Fibroblast of skin of scalp (primary cell): ENCODE data around the gene SLC6A13. TPM values are rescaled to one million over a fixed set of nuclear protein-coding genes. Genes with fewer than 3 reads are reported as not detected.
"Not testable (repeated sequence)": the region's sequence is repeated elsewhere in the genome, so short reads cannot be mapped to it uniquely, and the experiment has no call there.

Experiments
- DNase-seq: peaks from one replicate; pipeline ENCODE4 v3.0.0-alpha.2; 2013
- polyA plus RNA-seq, 2 experiments: library from polyadenylated mRNA; unstranded; fragments of 120-200 nt; gene quantifications; one replicate each; pipeline ENCODE4 v1.2.1, GENCODE V29; 2013; ENCODE audit not compliant: insufficient read length in 2 of 2

SLC6A13 gene
- 0.17 TPM for polyA plus RNA-seq (2013, experiment 1 of 2; ENCODE audit: insufficient read length)
- 0.20 TPM for polyA plus RNA-seq (2013, experiment 2 of 2; ENCODE audit: insufficient read length)

GRCh38 chr12:262817-263216, at the start of gene SLC6A13:
Gene SLC6A13, minus strand, starts transcription at chr12:262836. Its CDS starts 2,784 bp downstream, at chr12:260052.
- DNase-seq: no peak

- DNase-seq: no peak
These were observed 45.9 kb upstream of the SLC6A13 start for GRCh38 chr12:308511-308910.

GRCh38 chr12:307406-307805, 44.8 kb upstream of the SLC6A13 start:
- DNase-seq: no peak

GRCh38 chr12:304805-305204, 42.2 kb upstream of the SLC6A13 start:
- DNase-seq: no peak

- not testable (repeated sequence) for DNase-seq
These were observed 40.1 kb upstream of the SLC6A13 start for GRCh38 chr12:302766-303165.

GRCh38 chr12:300166-300565, 37.5 kb upstream of the SLC6A13 start:
- DNase-seq: not testable (repeated sequence)

- DNase-seq: not testable (repeated sequence)
These were observed 36.9 kb upstream of the SLC6A13 start for GRCh38 chr12:299511-299910.

GRCh38 chr12:298059-298458, 35.4 kb upstream of the SLC6A13 start:
- not testable (repeated sequence) for DNase-seq

GRCh38 chr12:295132-295531, 32.5 kb upstream of the SLC6A13 start:
- DNase-seq: no peak

- no peak for DNase-seq
These were observed 30.6 kb upstream of the SLC6A13 start for GRCh38 chr12:293199-293598.

GRCh38 chr12:292186-292585, 29.6 kb upstream of the SLC6A13 start:
- DNase-seq: no peak

GRCh38 chr12:291153-291723, 28.6 kb upstream of the SLC6A13 start:
- no peak for DNase-seq

GRCh38 chr12:288687-289086, 26.1 kb upstream of the SLC6A13 start:
- DNase-seq: peak; percentile 66

- DNase-seq: no peak
These were observed 24.1 kb upstream of the SLC6A13 start for GRCh38 chr12:286531-287300.

GRCh38 chr12:278046-278445, 15.4 kb upstream of the SLC6A13 start:
- DNase-seq: no peak

GRCh38 chr12:275812-276211, 13.2 kb upstream of the SLC6A13 start:
- no peak for DNase-seq

GRCh38 chr12:273382-273781, 10.7 kb upstream of the SLC6A13 start:
- no peak for DNase-seq

GRCh38 chr12:272942-273341, 10.3 kb upstream of the SLC6A13 start:
- DNase-seq: no peak

GRCh38 chr12:271161-271560, 8.5 kb upstream of the SLC6A13 start:
- no peak for DNase-seq

- DNase-seq: peak; percentile 11
These were observed 6.6 kb upstream of the SLC6A13 start for GRCh38 chr12:269191-269590.

- no peak for DNase-seq
These were observed 5.8 kb upstream of the SLC6A13 start for GRCh38 chr12:268483-268840.

GRCh38 chr12:267581-268482, 5.2 kb upstream of the SLC6A13 start:
- peak; percentile 2 for DNase-seq

- no peak for DNase-seq
These were observed 2.5 kb upstream of the SLC6A13 start for GRCh38 chr12:265096-265495.
